ENCODE results near the gene DHX58. TPM values are rescaled to one million over a fixed set of nuclear protein-coding genes. Genes with fewer than 3 reads are reported as not detected.

The DHX58 gene
- total RNA-seq, 1 experiment from 2014 or later = 0.79 TPM

GRCh38 chr17:42111265-42111636 is 1.3 kb downstream of the DHX58 start:
- intact Hi-C loops (cut with micrococcal nuclease; ENCODE audit: unreplicated experiment) = no loop called here

GRCh38 chr17:42110301-42111264 is 1.9 kb downstream of the DHX58 start:
- no peak overlapping the region for H3K4me3 Mint-ChIP-seq (ENCODE audit: unreplicated experiment)
- no peaks in the 10 kb centered on the region for H3K9me3 Mint-ChIP-seq (ENCODE audit: unreplicated experiment)
- intact Hi-C loops (cut with micrococcal nuclease; ENCODE audit: unreplicated experiment) = no loop called here
- H3K4me1 Mint-ChIP-seq (ENCODE audit: low read depth, unreplicated experiment) = no peaks in the 10 kb centered on the region
- no peaks in the 10 kb centered on the region for H3K4me1 ChIP-seq
- H3K36me3 Mint-ChIP-seq (ENCODE audit: insufficient read depth, unreplicated experiment) = peaks cover 14% of the 10 kb centered on the region
- H3K27me3 Mint-ChIP-seq (ENCODE audit: insufficient read depth, unreplicated experiment) = peaks cover 3% of the 10 kb centered on the region
- H3K27ac Mint-ChIP-seq (ENCODE audit: unreplicated experiment) = no peak overlapping the region
- no peaks in the 10 kb centered on the region for H3K9me3 ChIP-seq
- H3K4me3 ChIP-seq (ENCODE audit: low read depth, low read length) = no peak overlapping the region
- BruUV-seq (replicated peaks) = no TSS peak
- POLR2A ChIA-PET = no interaction called here
- no peak for TF ChIP-seq CTCF (IDR thresholded peaks at IDR 0.05; ENCODE audit: insufficient read depth in 1 of 2, low read depth in 1 of 2, low read length in 1 of 2, severe bottlenecking in 1 of 2, unreplicated experiment in 1 of 2)
- CTCF ChIA-PET = interaction anchor here (0.8 kb wide), 1 partner anchor 187 kb away, joined by 3 read pairs; no protein-coding TSS in a partner anchor
- H3K36me3 ChIP-seq (ENCODE audit: control insufficient read depth, insufficient read depth, low read length) = no peaks in the 10 kb centered on the region; the same call in 1 of the 2 replicates
- no peak for DNase-seq
- H3K27me3 ChIP-seq (replicated peaks; ENCODE audit: control insufficient read depth, insufficient read depth, low read length) = no peaks in the 10 kb centered on the region

More at GRCh38 chr17:42111265-42111636, 1.3 kb downstream of the DHX58 start:
- no peak for TF ChIP-seq CTCF (IDR thresholded peaks at IDR 0.05; ENCODE audit: insufficient read depth in 1 of 2, low read depth in 1 of 2, low read length in 1 of 2, severe bottlenecking in 1 of 2, unreplicated experiment in 1 of 2)
- no peaks in the 10 kb centered on the region for H3K27me3 ChIP-seq (replicated peaks; ENCODE audit: control insufficient read depth, insufficient read depth, low read length)
- no peaks in the 10 kb centered on the region for H3K9me3 Mint-ChIP-seq (ENCODE audit: unreplicated experiment)
- H3K36me3 Mint-ChIP-seq (ENCODE audit: insufficient read depth, unreplicated experiment) = peaks cover 14% of the 10 kb centered on the region
- ChIA-PET POLR2A (no interaction called here), CTCF (interaction anchor here (0.6 kb wide), 1 partner anchor 145 kb away, joined by 3 read pairs; no protein-coding TSS in a partner anchor)
- no peaks in the 10 kb centered on the region for H3K4me1 Mint-ChIP-seq (ENCODE audit: low read depth, unreplicated experiment)
- H3K36me3 ChIP-seq (ENCODE audit: control insufficient read depth, insufficient read depth, low read length) = no peaks in the 10 kb centered on the region; the same call in 1 of the 2 replicates
- no peak overlapping the region for H3K27ac Mint-ChIP-seq (ENCODE audit: unreplicated experiment)
- no peaks in the 10 kb centered on the region for H3K27me3 Mint-ChIP-seq (ENCODE audit: insufficient read depth, unreplicated experiment)
- no peak for DNase-seq
- H3K9me3 ChIP-seq = no peaks in the 10 kb centered on the region
- no TSS peak for BruUV-seq (replicated peaks)
- no peak overlapping the region for H3K4me3 ChIP-seq (ENCODE audit: low read depth, low read length)
- no peaks in the 10 kb centered on the region for H3K4me1 ChIP-seq
- no peak overlapping the region for H3K4me3 Mint-ChIP-seq (ENCODE audit: unreplicated experiment)

- Mint-ChIP-seq H3K4me1 (ENCODE audit: low read depth, unreplicated experiment) (no peaks in the 10 kb centered on the region), H3K36me3 (ENCODE audit: insufficient read depth, unreplicated experiment) (peaks cover 7% of the 10 kb centered on the region), H3K9me3 (ENCODE audit: unreplicated experiment) (no peaks in the 10 kb centered on the region), H3K4me3 (ENCODE audit: unreplicated experiment) (no peak overlapping the region), H3K27me3 (ENCODE audit: insufficient read depth, unreplicated experiment) (peaks cover 3% of the 10 kb centered on the region), H3K27ac (ENCODE audit: unreplicated experiment) (no peak overlapping the region)
- Histone ChIP-seq H3K9me3 (no peaks in the 10 kb centered on the region), H3K4me3 (ENCODE audit: low read depth, low read length) (no peak overlapping the region), H3K36me3 (ENCODE audit: control insufficient read depth, insufficient read depth, low read length) (no peaks in the 10 kb centered on the region; the same call in 1 of the 2 replicates), H3K27me3 (replicated peaks; ENCODE audit: control insufficient read depth, insufficient read depth, low read length) (no peaks in the 10 kb centered on the region), H3K4me1 (no peaks in the 10 kb centered on the region)
- CTCF ChIA-PET = no interaction called here
- DNase-seq = no peak
- BruUV-seq (replicated peaks) = no TSS peak
- intact Hi-C loops (cut with micrococcal nuclease; ENCODE audit: unreplicated experiment) = no loop called here
- no peak for TF ChIP-seq CTCF (IDR thresholded peaks at IDR 0.05; ENCODE audit: insufficient read depth in 1 of 2, low read depth in 1 of 2, low read length in 1 of 2, severe bottlenecking in 1 of 2, unreplicated experiment in 1 of 2)
- POLR2A ChIA-PET = no interaction called here
Measured at GRCh38 chr17:42109086-42109485, 3.4 kb downstream of the DHX58 start.

Measured in Caco-2 (cell line).